Endothelial cell of umbilical vein (primary cell): Measurements from ENCODE around the gene NF2.

Experiments used
- CTCF ChIP-seq, 2 donors: IDR thresholded peaks; 1 replicate in 1 of 2; 2 replicates in 1 of 2; pipeline ENCODE4 v1.5.1; 2011; ENCODE audit warnings: low read length in 2 of 2, mild to moderate bottlenecking in 2 of 2, moderate library complexity in 2 of 2, control low read depth in 1 of 2, inconsistent platforms in 1 of 2, low read depth in 1 of 2; ENCODE audit not compliant: insufficient read depth in 1 of 2; ENCODE audit errors: extremely low read depth in 1 of 2
- EZH2 ChIP-seq: IDR thresholded peaks from 2 replicates; pipeline ENCODE4 v1.6.1; 2012; ENCODE audit warnings: borderline replicate concordance, low read depth, mild to moderate bottlenecking, moderate library complexity, low read length, inconsistent platforms; ENCODE audit not compliant: severe bottlenecking
- GATA2 ChIP-seq: IDR thresholded peaks from 2 replicates; pipeline ENCODE4 v1.7.0; 2011; ENCODE audit warnings: low read depth, mild to moderate bottlenecking, moderate library complexity, mixed read lengths, low read length; ENCODE audit not compliant: insufficient read length, insufficient read depth
- JUN ChIP-seq: IDR thresholded peaks from 2 replicates; pipeline ENCODE4 v1.6.1; 2011; ENCODE audit warnings: borderline replicate concordance, low read depth; ENCODE audit not compliant: insufficient read length, insufficient read depth
- MAX ChIP-seq: IDR thresholded peaks from 2 replicates; pipeline ENCODE4 v1.6.1; 2011; ENCODE audit not compliant: insufficient read depth, insufficient read length
- MYC ChIP-seq: IDR thresholded peaks from one replicate; pipeline ENCODE4 v1.6.1; 2011; ENCODE audit warnings: mild to moderate bottlenecking, low read depth, low read length
- POLR2A ChIP-seq: IDR thresholded peaks from 2 replicates; pipeline ENCODE4 v1.6.1; 2012; ENCODE audit warnings: low read depth, mild to moderate bottlenecking, control low read depth, low read length
- POLR2AphosphoS5 ChIP-seq: IDR thresholded peaks from 2 replicates; pipeline ENCODE4 v1.6.1; 2012; ENCODE audit warnings: low read depth, mild to moderate bottlenecking, control low read depth, low read length, moderate library complexity; ENCODE audit not compliant: insufficient read depth

- no peak for TF ChIP-seq POLR2AphosphoS5
- no peak for TF ChIP-seq CTCF (IDR thresholded peaks at IDR 0.05; ENCODE audit: extremely low read depth in 1 of 2, insufficient read depth in 1 of 2, low read depth in 1 of 2, low read length in 2 of 2)
- no peak for TF ChIP-seq EZH2
- no peak for TF ChIP-seq POLR2A
- TF ChIP-seq MAX, result no peak
- no peak for TF ChIP-seq MYC
- TF ChIP-seq GATA2, result no peak
- TF ChIP-seq JUN, result no peak
These were observed 119.2 kb downstream of the NF2 start for GRCh38 chr22:29722587-29722986.
